Activated CD4-positive, alpha-beta T cell treated with anti-CD3 and anti-CD28 coated beads, Interleukin-2, amount 50 U/mL, for 48 hours (primary cell): ENCODE results near the gene DDX39A.
"Not testable (repeated sequence)": the region's sequence is repeated elsewhere in the genome, so short reads cannot be mapped to it uniquely, and the experiment has no call there.

Source experiments
- DNase-seq, 2 experiments: peaks; one replicate each; pipeline ENCODE4 v3.0.0-alpha.2; 2020

DDX39A gene

GRCh38 chr19:14419106-14419813 is at the start of gene DDX39A:
Gene DDX39A (minus strand): TSS chr19:14419341. CDS start chr19:14413220, 6,121 bp downstream.
- peak; percentile 95 to 97 for DNase-seq

GRCh38 chr19:14467816-14468215 is 48.7 kb upstream of the DDX39A start:
- DNase-seq = no peak

- no peak for DNase-seq
Measured at GRCh38 chr19:14467391-14467790, 48.2 kb upstream of the DDX39A start.

GRCh38 chr19:14463747-14464146 is 44.6 kb upstream of the DDX39A start:
- DNase-seq = no peak

GRCh38 chr19:14462401-14462800 is 43.3 kb upstream of the DDX39A start:
- DNase-seq = not testable (repeated sequence)

GRCh38 chr19:14460935-14461334 is 41.8 kb upstream of the DDX39A start:
- no peak for DNase-seq

GRCh38 chr19:14459703-14460102 is 40.6 kb upstream of the DDX39A start:
- DNase-seq = no peak

- DNase-seq = not testable (repeated sequence)
Measured at GRCh38 chr19:14452303-14452702, 33.2 kb upstream of the DDX39A start.

GRCh38 chr19:14450876-14451275 is 31.7 kb upstream of the DDX39A start:
- DNase-seq = no peak

GRCh38 chr19:14450168-14450874 is 31.2 kb upstream of the DDX39A start:
- peak; percentile 81 to 84 for DNase-seq

GRCh38 chr19:14449321-14449720 is 30.2 kb upstream of the DDX39A start:
- no peak for DNase-seq

- DNase-seq = no peak
Measured at GRCh38 chr19:14446336-14447036, 27.3 kb upstream of the DDX39A start.

GRCh38 chr19:14443632-14444216 is 24.6 kb upstream of the DDX39A start:
- DNase-seq = no peak

- DNase-seq = no peak
Measured at GRCh38 chr19:14442891-14443631, 23.9 kb upstream of the DDX39A start.

- DNase-seq = no peak
Measured at GRCh38 chr19:14441041-14441938, 22.1 kb upstream of the DDX39A start.

- DNase-seq = peak; percentile 84 to 86
Measured at GRCh38 chr19:14440049-14440448, 20.9 kb upstream of the DDX39A start.

GRCh38 chr19:14439014-14439413 is 19.9 kb upstream of the DDX39A start:
- DNase-seq = no peak

- DNase-seq = no peak
Measured at GRCh38 chr19:14437578-14438140, 18.5 kb upstream of the DDX39A start.

- no peak for DNase-seq
Measured at GRCh38 chr19:14435320-14436050, 16.3 kb upstream of the DDX39A start.

GRCh38 chr19:14434543-14435319 is 15.6 kb upstream of the DDX39A start:
- DNase-seq = peak; percentile 41 to 60
